ENCODE results near the gene TMEM164.

The TMEM164 gene

GRCh38 chrX:110086162-110086915, 83.4 kb downstream of the TMEM164 start:
- DNase-seq = no peak

GRCh38 chrX:110086916-110087484, 84.1 kb downstream of the TMEM164 start:
- DNase-seq = peak; percentile 76

- DNase-seq = peak; percentile 57
These were observed 84.8 kb downstream of the TMEM164 start for GRCh38 chrX:110087485-110088356.

- peak; percentile 90 for DNase-seq
These were observed 86.9 kb downstream of the TMEM164 start for GRCh38 chrX:110089656-110090403.

GRCh38 chrX:110097920-110098319, 95.0 kb downstream of the TMEM164 start:
- DNase-seq = no peak

- DNase-seq = no peak
These were observed 100.4 kb downstream of the TMEM164 start for GRCh38 chrX:110103344-110103743.

GRCh38 chrX:110104078-110104477, 101.2 kb downstream of the TMEM164 start:
- no peak for DNase-seq

- DNase-seq = peak; percentile 74
These were observed 105.5 kb downstream of the TMEM164 start for GRCh38 chrX:110108381-110108821.

- DNase-seq = no peak
These were observed 111.4 kb downstream of the TMEM164 start for GRCh38 chrX:110114260-110114776.

- DNase-seq = no peak
These were observed 113.4 kb downstream of the TMEM164 start for GRCh38 chrX:110116066-110116980.

GRCh38 chrX:110118530-110118929, 115.6 kb downstream of the TMEM164 start:
- no peak for DNase-seq

GRCh38 chrX:110119480-110119879, 116.6 kb downstream of the TMEM164 start:
- DNase-seq = peak; percentile 18

- peak; percentile 15 for DNase-seq
These were observed 117.1 kb downstream of the TMEM164 start for GRCh38 chrX:110120025-110120424.

GRCh38 chrX:110123331-110123782, 120.4 kb downstream of the TMEM164 start:
- peak; percentile 23 for DNase-seq

- no peak for DNase-seq
These were observed 122.7 kb downstream of the TMEM164 start for GRCh38 chrX:110125446-110126162.

GRCh38 chrX:110131031-110131430, 128.1 kb downstream of the TMEM164 start:
- no peak for DNase-seq

GRCh38 chrX:110132450-110133114, 129.7 kb downstream of the TMEM164 start:
- no peak for DNase-seq

- no peak for DNase-seq
These were observed 130.9 kb downstream of the TMEM164 start for GRCh38 chrX:110133735-110134370.

GRCh38 chrX:110135618-110136017, 132.7 kb downstream of the TMEM164 start:
- DNase-seq = peak; percentile 53

Data from hematopoietic multipotent progenitor cell treated with erythropoietin and hydrocortisone succinate and interleukin-3 and kit ligand, for 4 days (in vitro differentiated cells).